H1 (cell line): Measurements from ENCODE around the gene ABCB10.

Experiments
- CTCF ChIP-seq, 3 experiments: IDR thresholded peaks; 1 replicate in 2 of 3; 2 replicates in 1 of 3; pipeline versions ENCODE4 v1.5.1 to v1.6.1; 2011; ENCODE audit warnings: low read length in 3 of 3, mild to moderate bottlenecking in 3 of 3, inconsistent platforms in 2 of 3, low read depth in 1 of 3, moderate library complexity in 1 of 3; ENCODE audit not compliant: insufficient read depth in 1 of 3; ENCODE audit errors: control extremely low read depth in 1 of 3
- GTF2F1 ChIP-seq: IDR thresholded peaks from 2 replicates; pipeline ENCODE4 v1.6.1; 2012; ENCODE audit warnings: low read depth, low read length, improper control_type of control experiment, borderline replicate concordance
- HDAC6 ChIP-seq: IDR thresholded peaks from one replicate; pipeline ENCODE4 v1.7.1; 2012; ENCODE audit warnings: low read depth, mild to moderate bottlenecking, inconsistent platforms, low read length, moderate library complexity
- KDM1A ChIP-seq: fragments of 200-600, 300-600 bp; sonication (generic); IDR thresholded peaks from 2 replicates; pipeline ENCODE4 v1.7.1; 2016; ENCODE audit warnings: mild to moderate bottlenecking, low read length, borderline replicate concordance
- MAX ChIP-seq: IDR thresholded peaks from 2 replicates; pipeline ENCODE4 v1.6.1; 2012; ENCODE audit warnings: inconsistent platforms
- POLR2A ChIP-seq, 2 experiments: IDR thresholded peaks; 1 replicate in 1 of 2; 2 replicates in 1 of 2; pipeline ENCODE4 v1.6.1; 2011; ENCODE audit warnings: low read depth in 2 of 2, low read length in 2 of 2, mild to moderate bottlenecking in 2 of 2; ENCODE audit errors: control extremely low read depth in 1 of 2
- SIN3A ChIP-seq, 2 experiments: IDR thresholded peaks in 1 of 2; conservative IDR thresholded peaks in 1 of 2; 2 replicates each; pipeline ENCODE4 v1.6.1; 2011 to 2012; ENCODE audit warnings: low read length in 2 of 2, improper control_type of control experiment in 1 of 2, low read depth in 1 of 2, mild to moderate bottlenecking in 1 of 2

- TF ChIP-seq MAX (no peak), SIN3A (conservative IDR thresholded peaks at IDR 0.05 in 1 of 2, IDR thresholded peaks at IDR 0.05 in 1 of 2; ENCODE audit: low read depth in 1 of 2, low read length in 2 of 2) (no peak), GTF2F1 (no peak), POLR2A (IDR thresholded peaks at IDR 0.05; ENCODE audit: control extremely low read depth in 1 of 2, low read depth in 2 of 2, low read length in 2 of 2) (no peak), KDM1A (no peak), HDAC6 (no peak), CTCF (IDR thresholded peaks at IDR 0.05; ENCODE audit: control extremely low read depth in 1 of 3, insufficient read depth in 1 of 3, low read depth in 1 of 3, low read length in 3 of 3) (no peak)
Measured at GRCh38 chr1:229579059-229579673, 20.7 kb upstream of the ABCB10 start.
